Loucy (cell line): ENCODE results near the gene HSD3B7.

ENCODE experiments used
- H2AFZ ChIP-seq: fragments of 200-600 bp; sonication (generic); 2 replicates; pipeline ENCODE4 v1.6.0; 2016; ENCODE audit warnings: antibody characterized with exemption, mild to moderate bottlenecking, low read length, moderate library complexity
- H3F3A ChIP-seq: fragments of 200-600 bp; 2 replicates; pipeline ENCODE4 v1.6.0; 2016; ENCODE audit warnings: antibody characterized with exemption, low read depth, mild to moderate bottlenecking
- H3K27me3 ChIP-seq: fragments of 200-600 bp; sonication (generic); 2 replicates; pipeline ENCODE4 v1.6.1; 2014; ENCODE audit warnings: low read length, mild to moderate bottlenecking; ENCODE audit not compliant: insufficient read depth, poor library complexity, severe bottlenecking
- H3K36me3 ChIP-seq: fragments of 200-600 bp; sonication (generic); 2 replicates; pipeline ENCODE4 v1.6.1; 2016; ENCODE audit warnings: low read length; ENCODE audit not compliant: insufficient read depth
- H3K4me1 ChIP-seq: fragments of 200-600 bp; sonication (generic); 2 replicates; pipeline ENCODE4 v1.5.1; 2014; ENCODE audit warnings: low read length, mild to moderate bottlenecking; ENCODE audit not compliant: insufficient read depth, poor library complexity, severe bottlenecking
- H3K4me2 ChIP-seq: fragments of 200-600 bp; sonication (generic); 2 replicates; pipeline ENCODE4 v1.6.0; 2014; ENCODE audit warnings: antibody characterized with exemption, low read length, low read depth, mild to moderate bottlenecking; ENCODE audit not compliant: poor library complexity, severe bottlenecking
- H3K4me3 ChIP-seq: fragments of 200-600 bp; sonication (generic); 2 replicates; pipeline ENCODE4 v1.5.1; 2014; ENCODE audit warnings: low read length, mild to moderate bottlenecking, mixed read lengths; ENCODE audit not compliant: poor library complexity, severe bottlenecking
- H3K79me2 ChIP-seq: fragments of 200-600 bp; sonication (generic); 2 replicates; pipeline ENCODE4 v1.6.1; 2014; ENCODE audit warnings: low read length; ENCODE audit not compliant: insufficient read depth
- H3K9ac ChIP-seq: fragments of 200-600 bp; sonication (generic); 2 replicates; pipeline ENCODE4 v1.6.0; 2014; ENCODE audit warnings: mild to moderate bottlenecking, low read depth, low read length, moderate library complexity; ENCODE audit not compliant: poor library complexity, severe bottlenecking
- H3K9me2 ChIP-seq: fragments of 200-600 bp; sonication (generic); replicated peaks from 2 replicates; pipeline ENCODE4 v1.6.1; 2016; ENCODE audit warnings: low read depth, low read length, mixed read lengths
- H3K9me3 ChIP-seq: fragments of 200-600 bp; sonication (generic); 2 replicates; pipeline ENCODE4 v1.6.1; 2014; ENCODE audit warnings: mild to moderate bottlenecking, antibody characterized with exemption, low read length, low read depth; ENCODE audit not compliant: insufficient read depth
- H4K20me1 ChIP-seq: fragments of 200-600 bp; sonication (generic); 2 replicates; pipeline ENCODE4 v1.6.0; 2014; ENCODE audit warnings: antibody characterized with exemption, low read length, mild to moderate bottlenecking; ENCODE audit not compliant: insufficient read depth, poor library complexity, severe bottlenecking
- CTCF ChIP-seq: fragments of 200-600 bp; sonication (generic); conservative IDR thresholded peaks from 2 replicates; pipeline ENCODE4 v1.5.1; 2014; ENCODE audit warnings: mild to moderate bottlenecking, antibody characterized with exemption, low read length
- EZH2phosphoT487 ChIP-seq: fragments of 200-600 bp; IDR thresholded peaks from 2 replicates; pipeline ENCODE4 v1.6.1; 2018; ENCODE audit warnings: antibody characterized with exemption, mild to moderate bottlenecking, moderate library complexity, borderline replicate concordance

HSD3B7 gene

GRCh38 chr16:30951193-30951592, 33.8 kb upstream of the HSD3B7 start:
- no peaks in the 10 kb centered on the region for H3K9me2 ChIP-seq
- H3K79me2 ChIP-seq, result peaks cover 23% of the 10 kb centered on the region
- peaks cover 25% of the 10 kb centered on the region for H3K4me1 ChIP-seq
- no peak overlapping the region for H2AFZ ChIP-seq
- peak overlapping the region; percentile 90 for H3K4me3 ChIP-seq
- peak overlapping the region; percentile 99 for H3K9ac ChIP-seq
- H3K4me2 ChIP-seq, result peak overlapping the region; percentile 84
- H4K20me1 ChIP-seq, result peaks cover 3% of the 10 kb centered on the region
- TF ChIP-seq CTCF (no peak), EZH2phosphoT487 (no peak)
- H3K9me3 ChIP-seq, result no peaks in the 10 kb centered on the region
- H3K27me3 ChIP-seq, result peaks cover 7% of the 10 kb centered on the region
- 0 out of 2 replicates have a peak, but pooled peaks cover 6% of the 10 kb centered on the region for H3F3A ChIP-seq
- H3K36me3 ChIP-seq, result peaks cover 4% of the 10 kb centered on the region; the same call in 1 of the 2 replicates

GRCh38 chr16:30951750-30952149, 33.3 kb upstream of the HSD3B7 start:
- TF ChIP-seq EZH2phosphoT487, result no peak
- TF ChIP-seq CTCF, result no peak
- H2AFZ ChIP-seq, result no peak overlapping the region
- H3F3A ChIP-seq, result 0 out of 2 replicates have a peak, but pooled peaks cover 6% of the 10 kb centered on the region
- H3K9me3 ChIP-seq, result no peaks in the 10 kb centered on the region
- H4K20me1 ChIP-seq, result peaks cover 3% of the 10 kb centered on the region
- H3K36me3 ChIP-seq, result peaks cover 4% of the 10 kb centered on the region; the same call in 1 of the 2 replicates
- H3K79me2 ChIP-seq, result peaks cover 23% of the 10 kb centered on the region
- H3K4me2 ChIP-seq, result peak overlapping the region; percentile 84
- peaks cover 7% of the 10 kb centered on the region for H3K27me3 ChIP-seq
- H3K4me1 ChIP-seq, result peaks cover 30% of the 10 kb centered on the region
- peak overlapping the region; percentile 90 for H3K4me3 ChIP-seq
- peak overlapping the region; percentile 99 for H3K9ac ChIP-seq
- H3K9me2 ChIP-seq, result no peaks in the 10 kb centered on the region

GRCh38 chr16:30953111-30953510, 31.9 kb upstream of the HSD3B7 start:
- H3K4me2 ChIP-seq, result no peak overlapping the region
- peaks cover 3% of the 10 kb centered on the region for H4K20me1 ChIP-seq
- 0 out of 2 replicates have a peak, but pooled peaks cover 6% of the 10 kb centered on the region for H3F3A ChIP-seq

More at GRCh38 chr16:30953111-30953510, 31.9 kb upstream of the HSD3B7 start:
- Histone ChIP-seq H2AFZ (no peak overlapping the region), H3K9me2 (no peaks in the 10 kb centered on the region), H3K4me1 (peaks cover 32% of the 10 kb centered on the region), H3K4me3 (no peak overlapping the region), H3K79me2 (peaks cover 23% of the 10 kb centered on the region), H3K36me3 (no peaks in the 10 kb centered on the region), H3K27me3 (peaks cover 7% of the 10 kb centered on the region), H3K9me3 (no peaks in the 10 kb centered on the region), H3K9ac (no peak overlapping the region)
- no peak for TF ChIP-seq CTCF
- TF ChIP-seq EZH2phosphoT487, result no peak
